GM19238 (cell line): ENCODE data around the gene PRKN.

Experiments used
- DNase-seq: peaks from one replicate; pipeline ENCODE4 v3.0.0; 2011; ENCODE audit warnings: low spot score; ENCODE audit not compliant: insufficient read length

PRKN gene

DNA sequence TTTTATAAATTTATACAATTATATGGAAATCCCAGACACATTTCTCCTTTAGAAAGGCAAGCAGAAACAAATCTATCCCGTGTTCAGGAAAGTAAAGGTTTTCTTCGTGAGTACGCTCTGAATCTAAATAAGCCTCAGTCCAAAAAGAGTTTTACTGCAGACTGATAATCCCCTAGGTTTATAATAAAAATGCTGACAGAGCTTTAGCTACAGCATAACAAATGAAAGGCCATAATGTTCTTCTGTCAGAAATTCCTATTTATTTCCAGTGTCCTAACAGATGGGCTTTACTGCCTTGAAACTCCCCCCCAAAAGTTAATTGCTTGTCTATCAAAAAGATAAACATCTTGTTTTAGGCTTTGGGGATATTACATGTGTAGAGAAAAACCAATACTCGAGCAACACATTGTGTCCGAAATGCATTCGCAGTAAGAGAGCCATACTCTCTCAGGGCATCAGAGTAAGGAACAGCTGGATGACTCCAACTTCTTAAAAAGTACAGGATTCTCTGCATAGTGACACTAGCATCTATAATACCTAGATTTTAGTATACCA, 109.0 kb downstream of the PRKN start:
- no peak for DNase-seq

DNA sequence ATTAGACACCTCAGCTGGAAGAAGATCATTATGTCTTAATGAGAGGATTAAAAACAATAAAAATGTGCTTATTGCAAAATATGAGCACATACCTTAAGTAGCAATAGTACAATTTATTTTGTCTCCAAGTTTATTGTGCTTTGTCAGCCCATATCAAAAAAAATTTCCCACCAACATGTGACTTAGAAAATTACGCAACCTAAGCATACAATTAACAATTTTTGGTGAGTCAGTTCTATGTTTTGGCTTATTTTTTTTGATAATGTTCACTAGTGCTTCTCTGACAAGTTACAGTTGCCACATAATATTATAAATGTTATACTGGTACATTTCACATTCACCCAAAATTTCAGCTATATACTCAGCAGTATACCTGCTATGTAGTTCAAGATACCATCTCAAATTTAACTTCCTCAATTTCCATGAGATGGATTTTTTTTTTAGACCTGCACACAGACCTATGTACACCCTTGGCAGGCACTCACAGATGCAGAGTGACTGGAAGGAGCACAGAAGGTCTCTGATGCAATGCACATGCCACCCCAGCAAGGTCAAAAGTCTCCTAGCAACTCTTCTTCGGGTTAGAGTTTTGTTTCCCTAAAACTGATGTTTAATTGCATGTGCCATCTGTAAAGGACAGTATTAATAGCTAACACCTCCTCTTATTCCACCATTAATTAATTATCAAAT, 112.4 kb downstream of the PRKN start:
- DNase-seq = no peak

DNA sequence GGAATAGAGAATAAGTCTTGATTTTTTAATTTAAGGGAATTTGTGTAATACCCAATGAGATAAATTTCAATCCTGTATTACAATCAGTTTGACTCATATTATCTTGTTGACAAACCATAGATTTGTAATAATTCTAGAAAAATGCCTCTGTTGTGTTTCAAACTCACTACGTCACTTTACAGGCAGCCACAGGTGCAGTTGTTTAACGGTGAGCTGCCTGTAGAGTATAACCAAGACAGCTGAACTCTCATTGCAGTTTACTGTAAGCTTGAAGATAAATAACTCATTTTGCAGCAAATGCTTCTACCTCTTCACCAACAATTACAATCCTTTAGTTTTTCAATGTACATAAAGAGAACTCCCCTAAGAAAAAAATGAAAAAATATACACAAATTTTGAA, 114.3 kb downstream of the PRKN start:
- DNase-seq = no peak

DNA sequence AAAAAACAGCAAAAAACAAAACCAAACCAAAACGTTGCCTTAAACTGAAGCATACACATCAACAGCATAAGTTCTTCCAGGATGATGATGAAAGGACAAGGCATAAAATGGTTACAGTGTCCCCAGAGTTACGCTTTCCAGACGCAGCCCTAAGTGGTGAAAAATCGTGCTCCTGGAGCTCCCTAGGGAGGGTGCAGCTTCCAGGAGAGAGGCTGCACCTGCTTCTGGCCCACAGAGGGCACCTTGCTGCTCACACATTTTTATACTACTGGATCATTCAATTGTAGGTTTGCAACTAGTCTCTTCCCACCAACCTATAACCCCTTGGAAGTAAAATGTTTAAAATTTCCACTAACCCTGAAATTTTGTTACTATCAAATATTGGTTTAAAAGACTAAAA, 115.0 kb downstream of the PRKN start:
- no peak for DNase-seq

DNA sequence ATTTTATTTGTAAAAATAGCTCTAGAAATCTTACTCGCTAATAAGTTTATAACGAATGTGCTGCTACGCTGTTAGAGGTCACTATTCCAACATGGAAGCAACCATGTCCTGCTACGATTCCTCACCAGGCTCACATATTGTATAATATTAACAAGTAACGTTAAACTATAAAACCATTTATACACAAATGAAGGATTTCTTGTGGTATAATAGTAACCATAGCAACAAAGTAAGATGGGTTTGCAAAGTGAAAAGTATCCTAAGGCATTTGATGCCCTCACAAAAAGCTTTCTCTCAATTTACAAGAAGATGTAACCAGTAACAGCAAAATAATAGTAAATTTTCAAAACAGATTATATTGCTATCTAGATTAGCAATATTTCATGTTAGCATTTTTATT, 117.2 kb downstream of the PRKN start:
- no peak for DNase-seq

DNA sequence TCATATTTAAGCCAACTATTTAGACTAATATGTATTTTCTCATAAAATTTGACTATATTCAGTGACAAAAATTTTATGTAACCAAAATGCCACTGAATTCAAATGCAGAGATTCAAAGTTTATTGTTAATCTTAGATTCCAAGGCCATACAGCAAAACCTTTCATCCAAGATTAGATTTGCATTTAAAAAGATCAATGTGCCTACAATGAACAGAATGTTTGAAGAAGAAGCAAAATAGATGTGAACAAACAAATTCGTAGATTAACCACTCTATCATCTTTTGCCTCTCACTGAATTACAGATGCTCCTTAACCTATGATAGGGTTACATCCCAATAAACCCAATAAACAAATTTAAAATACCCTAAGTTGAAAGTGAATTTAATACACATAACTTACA, 121.7 kb downstream of the PRKN start:
- DNase-seq = no peak

DNA sequence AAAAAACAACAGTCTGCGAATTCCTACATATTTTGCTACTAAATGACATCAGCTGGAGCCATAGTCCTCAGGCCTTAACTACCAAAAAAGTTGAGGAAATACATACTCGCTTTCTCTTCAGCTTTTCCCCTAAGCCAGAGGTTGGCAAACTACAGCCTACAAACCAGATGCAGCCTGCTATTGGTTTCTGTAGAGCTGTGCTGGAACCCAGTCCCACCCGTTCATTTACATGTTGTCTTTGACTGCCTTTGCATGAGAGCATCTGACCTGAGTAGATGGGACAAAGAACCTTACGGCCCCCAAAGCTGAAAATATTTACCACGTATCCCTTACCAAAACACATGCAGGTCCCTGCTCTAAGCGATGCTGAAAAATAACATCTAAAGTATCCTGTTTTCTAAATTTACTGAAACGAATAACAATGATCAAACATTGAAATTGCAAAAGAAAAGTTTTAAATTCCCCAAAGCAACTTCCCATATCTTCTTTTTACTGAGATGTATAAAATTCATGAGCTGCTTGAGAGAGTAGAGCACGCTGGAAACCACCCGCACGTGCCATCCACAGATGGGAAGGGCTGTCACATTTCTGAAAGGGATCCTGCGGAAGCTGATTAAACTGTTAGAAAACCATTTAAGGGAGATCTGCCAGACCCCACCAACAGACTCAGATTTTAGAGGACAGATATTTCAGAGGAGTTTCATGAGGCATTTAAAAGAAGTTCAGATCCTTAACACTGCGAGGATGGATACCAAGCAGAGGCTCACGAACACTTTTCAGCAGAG, 124.1 kb downstream of the PRKN start:
- no peak for DNase-seq

DNA sequence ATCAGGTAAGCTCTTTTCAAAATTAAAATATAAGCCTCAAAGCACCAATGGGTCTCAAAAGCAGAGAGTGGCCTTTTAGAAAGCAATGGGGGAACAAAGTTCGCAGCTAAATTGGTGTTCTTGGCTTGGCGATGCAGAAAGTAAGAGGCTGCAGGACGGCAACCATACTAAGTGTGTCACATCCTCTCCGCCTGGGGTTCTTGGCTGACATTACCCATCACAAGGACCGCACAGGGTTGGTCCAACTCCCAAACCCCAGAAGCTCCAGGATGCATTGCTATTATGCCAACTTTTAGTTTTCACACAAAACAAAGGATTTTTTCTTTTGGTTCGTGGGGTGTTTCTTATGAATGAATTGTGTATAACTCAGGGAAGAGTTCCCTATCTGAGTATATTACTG, 124.8 kb downstream of the PRKN start:
- DNase-seq = no peak

DNA sequence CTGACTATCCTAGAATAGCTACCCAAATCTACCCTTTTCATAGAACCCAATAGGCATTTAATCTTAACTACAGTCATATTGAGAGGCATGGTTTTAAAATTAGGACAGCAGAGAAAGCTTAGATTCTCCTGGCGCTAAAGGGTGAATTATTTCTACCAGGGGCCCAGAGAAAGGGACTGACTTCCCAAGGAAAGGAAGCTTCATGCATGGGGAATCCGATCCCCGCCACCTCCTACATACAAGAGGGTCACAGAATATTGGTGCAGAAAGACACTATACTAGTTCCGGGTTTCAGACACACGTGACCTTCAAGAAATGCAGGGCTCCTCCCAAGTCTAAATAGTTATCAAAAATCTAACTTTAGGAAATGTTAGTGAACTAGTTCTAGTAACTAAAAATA, 130.9 kb downstream of the PRKN start:
- no peak for DNase-seq

DNA sequence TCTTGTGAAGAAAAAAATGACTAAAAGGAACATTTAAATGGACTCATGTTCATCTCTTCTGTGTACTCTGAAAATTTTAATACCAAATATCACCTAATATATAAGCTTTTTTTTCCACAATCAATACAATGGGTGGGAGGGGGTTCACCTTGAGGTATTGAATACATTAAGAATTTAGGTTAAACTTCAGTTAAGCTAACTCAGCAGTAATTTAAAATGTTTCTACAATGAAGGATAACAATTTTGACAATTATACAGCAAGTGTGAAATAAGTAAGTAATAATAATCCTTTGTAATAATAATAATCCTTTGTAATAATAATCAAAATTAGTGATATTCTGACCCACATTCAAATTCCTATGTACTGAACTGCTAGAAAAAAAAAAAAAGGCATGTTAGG, 136.0 kb downstream of the PRKN start:
- no peak for DNase-seq

DNA sequence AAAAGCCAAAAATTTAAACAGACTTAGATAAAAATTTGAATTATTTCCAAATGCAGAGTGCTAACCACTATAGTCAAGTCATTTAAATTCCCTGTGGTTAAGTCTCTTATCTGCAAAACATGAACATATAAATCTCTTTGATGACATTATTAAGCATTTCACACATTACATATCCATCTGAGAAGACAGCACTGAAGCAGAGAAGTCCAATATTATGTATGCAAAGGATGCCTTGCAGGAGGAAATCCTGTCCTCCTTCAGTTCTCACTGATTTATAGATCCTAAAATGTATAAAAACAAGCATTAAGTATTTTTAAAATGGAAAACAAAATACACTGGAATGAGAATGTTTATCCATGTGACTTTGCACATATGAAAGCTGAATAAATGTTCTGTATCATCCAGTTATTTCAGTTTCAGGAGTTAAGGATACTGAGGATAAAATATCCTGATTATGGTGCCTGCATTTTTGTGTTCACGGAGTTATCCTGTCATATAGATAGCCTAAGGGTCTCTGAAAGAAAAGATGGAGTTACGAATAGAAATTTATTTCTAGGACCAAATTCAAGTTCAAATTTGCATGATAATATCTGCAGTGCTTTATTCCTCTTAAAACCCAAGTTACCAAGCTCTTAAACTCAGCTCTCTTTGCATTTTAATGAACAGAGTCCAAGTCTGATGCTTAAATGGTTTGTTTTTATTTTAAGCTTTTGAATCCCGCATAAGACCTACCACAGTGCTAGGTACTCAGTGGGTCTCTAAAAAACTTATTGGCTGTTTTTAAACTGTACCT, 145.4 kb downstream of the PRKN start:
- DNase-seq = no peak

DNA sequence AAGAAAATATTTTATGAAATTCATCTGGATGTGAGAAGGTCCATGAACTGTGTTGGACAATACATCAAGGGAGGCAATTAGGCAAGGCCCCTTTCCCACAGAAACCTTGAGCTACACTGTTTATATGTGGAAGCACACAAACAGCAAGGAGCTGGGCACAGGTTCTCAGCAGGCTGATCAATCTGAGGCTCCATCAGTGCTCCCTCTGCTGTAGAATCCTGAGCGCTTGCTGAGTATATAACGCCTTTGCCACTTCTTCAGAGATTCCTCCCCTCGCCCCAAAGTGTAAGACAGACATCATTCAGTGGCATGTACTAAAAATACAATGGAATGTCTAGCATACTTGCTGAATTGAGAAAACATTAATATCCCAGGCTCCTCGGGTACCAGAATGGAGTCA, 146.9 kb downstream of the PRKN start:
- no peak for DNase-seq

DNA sequence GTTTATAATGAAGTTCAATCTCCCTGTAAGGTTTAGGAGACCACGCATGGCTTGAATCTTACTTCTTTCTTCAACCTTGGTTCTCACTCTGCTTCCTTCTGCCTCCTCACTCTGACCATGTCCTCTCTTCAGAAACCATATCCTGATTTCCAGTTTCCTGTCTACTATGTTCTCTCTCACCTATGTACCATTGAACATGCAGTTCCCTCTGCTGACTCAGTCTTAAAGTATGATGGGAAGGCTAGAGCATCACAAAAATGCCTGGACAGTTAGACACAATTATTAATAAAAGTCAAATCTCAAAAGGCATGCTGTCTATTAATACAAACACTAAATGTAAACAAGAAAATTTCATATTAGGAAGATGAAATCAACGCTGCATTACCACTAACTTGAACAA, 151.6 kb downstream of the PRKN start:
- no peak for DNase-seq

DNA sequence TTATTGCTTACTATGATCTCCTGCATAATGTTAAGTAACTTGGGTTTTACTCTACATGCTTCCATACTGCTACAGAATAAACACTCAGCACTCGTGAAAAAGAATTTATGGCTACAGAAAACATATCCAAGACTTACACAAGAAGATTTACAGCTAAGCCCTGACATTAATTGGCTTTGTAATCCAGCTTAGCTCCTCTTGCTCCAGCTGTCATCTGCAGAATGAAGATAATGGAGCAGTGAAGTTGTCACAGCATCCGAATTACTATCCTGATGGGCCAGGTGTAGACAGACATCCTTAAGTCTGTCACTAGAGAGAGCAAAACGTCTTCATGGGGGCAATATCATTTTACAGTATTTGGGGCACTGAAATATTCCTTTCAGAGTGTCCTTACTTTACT, 155.3 kb downstream of the PRKN start:
- no peak for DNase-seq

DNA sequence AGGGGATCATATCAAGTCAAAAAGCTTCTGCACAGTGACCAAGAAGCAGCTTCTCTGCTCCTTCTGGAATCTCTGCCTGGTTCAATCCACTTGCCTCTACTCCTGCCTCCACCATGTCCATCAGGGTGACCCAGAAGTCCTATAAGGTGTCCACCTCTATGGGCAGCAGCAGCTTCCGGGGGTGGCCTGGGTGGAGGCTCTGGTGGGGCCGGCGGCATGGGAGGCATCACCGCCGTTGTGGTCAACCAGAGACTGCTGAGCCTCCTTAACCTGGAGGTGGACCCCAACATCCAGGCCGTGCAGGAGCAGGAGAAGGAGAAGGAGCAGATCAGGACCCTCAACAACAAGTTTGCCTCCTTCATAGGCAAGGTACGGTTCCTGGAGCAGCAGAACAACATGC, 159.3 kb downstream of the PRKN start:
- DNase-seq = no peak

DNA sequence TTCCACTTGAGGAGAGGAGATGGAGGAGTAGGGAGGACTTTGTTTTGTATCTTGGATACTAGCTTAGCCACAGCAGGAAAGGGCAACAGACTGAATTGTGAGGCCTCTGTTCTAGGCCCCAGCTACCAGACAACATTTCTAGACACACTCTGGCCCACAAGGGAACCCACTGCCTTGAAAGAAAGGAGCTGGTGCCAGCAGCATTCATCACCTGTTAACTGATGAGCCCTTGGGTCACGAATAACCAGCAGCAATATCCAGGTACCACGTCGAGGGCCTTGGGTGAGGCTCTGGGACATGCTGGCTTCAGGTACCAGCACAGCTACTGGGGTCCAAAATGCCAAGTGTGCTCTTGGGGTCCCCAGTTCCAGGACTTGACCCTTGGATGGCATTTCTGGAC, 165.5 kb downstream of the PRKN start:
- DNase-seq = no peak

DNA sequence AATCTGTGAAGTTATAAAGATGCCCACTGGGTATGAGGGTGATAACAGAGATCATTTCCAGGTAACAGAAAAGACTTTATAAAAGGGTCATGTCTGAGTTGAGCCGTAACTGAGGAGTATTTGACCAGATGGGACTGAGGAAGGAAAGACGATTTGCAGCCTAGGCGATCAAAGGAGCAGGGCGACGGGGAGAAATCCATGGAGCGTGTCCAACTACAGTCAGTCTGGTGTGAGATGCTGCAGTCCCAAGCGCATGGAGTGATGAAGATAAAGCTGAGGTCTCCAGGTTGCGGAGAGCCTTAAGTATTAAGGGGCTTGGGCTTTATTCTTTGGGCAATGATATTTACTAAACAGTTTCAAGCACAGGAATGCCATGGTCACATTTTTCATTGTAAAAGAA, 166.7 kb downstream of the PRKN start:
- DNase-seq = no peak

DNA sequence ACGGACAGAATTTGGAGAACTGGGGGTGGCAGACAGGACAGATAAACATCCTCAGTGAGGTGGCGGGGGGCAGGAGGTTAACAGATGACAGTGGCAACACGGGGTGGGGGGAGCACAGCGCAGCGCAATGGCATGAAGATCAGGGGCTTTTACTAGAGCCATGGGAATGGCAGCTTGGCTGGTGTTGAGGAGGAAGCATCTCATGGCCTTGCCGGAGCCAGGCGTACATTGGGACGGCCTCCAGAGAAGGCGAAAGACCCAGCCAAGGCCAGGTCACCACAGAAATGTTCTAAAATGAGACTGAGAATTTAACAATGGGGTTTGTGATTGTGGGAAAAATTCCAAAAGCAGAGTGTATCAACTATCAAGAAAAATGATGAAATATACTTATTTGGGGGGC, 173.0 kb downstream of the PRKN start:
- DNase-seq = no peak

DNA sequence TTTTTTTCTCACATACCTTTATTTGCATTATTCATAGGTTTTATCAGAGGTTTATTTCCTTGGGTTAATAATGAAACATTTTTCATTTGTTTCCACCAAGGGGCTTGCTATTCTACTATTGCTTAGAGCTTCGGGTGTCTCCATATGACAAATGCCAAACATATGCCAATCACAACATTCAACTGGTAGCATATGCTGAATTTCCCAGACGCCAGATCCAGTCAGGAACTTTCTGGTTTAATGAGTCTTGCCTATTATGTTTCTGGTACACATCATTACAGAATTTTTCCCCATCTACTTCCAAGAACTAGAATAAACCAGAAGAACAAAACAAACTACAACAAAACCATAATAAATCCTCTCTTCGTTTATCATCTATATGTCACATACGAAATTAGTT, 180.7 kb downstream of the PRKN start:
- no peak for DNase-seq

DNA sequence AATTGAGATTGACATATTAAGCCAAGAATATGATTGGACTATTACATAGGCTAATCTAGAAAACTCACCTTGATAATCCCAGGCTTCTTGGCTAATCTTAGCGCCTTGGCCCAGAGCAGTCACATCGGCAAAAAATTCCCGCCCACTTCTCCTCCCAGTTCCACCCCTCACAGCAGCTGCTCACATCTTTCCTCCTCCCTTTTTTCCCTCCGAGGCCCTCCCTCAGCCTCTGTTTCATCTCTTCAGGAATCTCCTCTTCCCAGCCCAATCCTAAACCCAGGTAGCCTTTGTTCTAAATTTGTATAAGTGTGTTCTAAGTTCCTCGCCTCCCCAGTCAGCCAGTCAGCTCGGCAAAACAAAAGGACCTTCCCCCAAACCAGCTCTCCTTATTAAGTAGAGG, 184.3 kb downstream of the PRKN start:
- DNase-seq = no peak

DNA sequence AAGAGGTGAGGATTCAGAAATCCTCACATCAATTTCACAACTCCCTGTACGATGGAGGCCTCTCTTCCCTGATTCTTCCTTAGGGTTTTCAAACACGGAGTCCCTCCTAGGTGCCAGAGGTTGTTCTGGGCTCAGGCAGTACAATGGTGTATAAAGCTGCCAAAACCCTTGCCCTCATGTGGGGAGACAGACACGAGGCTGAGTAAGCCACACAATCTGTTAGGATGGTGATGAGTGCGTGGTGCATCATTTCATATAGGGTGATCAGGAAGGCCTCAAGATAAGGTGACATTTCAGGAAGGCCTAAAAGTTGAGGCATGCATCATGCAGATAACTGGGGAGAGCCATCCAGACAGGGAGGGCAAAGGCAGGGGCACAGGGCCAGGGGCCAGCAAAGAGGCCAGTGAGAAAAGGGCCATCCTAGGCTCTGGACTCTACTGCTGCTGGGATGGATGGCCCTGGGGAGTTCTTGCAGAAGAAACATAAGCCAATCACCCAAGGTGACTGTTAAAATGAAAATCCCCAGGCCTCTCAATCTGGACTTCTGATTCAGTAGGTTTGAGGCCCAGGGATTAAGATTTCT, 186.5 kb downstream of the PRKN start:
- DNase-seq = no peak

DNA sequence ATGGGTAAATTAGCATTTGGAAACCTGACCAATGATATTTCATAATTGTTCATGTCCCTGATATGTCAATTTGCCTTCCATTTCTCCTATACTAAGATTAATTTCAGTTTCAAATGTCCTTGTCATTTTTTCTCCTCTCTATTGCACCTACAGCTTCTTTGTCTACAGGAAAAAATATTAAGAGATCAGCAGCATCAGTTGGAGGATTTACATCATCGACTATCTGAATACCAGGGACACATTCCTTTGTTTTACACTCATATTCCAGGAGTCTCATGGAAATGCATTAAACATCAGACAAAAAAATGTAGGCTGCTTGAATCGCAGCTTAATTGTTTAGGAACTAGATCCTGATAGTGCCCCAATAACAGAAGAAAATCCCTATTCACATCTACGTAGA, 188.2 kb downstream of the PRKN start:
- DNase-seq = no peak
